ENCODE measurements around the gene PFDN6. TPM values are rescaled to one million over a fixed set of nuclear protein-coding genes. Genes with fewer than 3 reads are reported as not detected.

Gene PFDN6
- total and polyA plus RNA-seq, 10 of the 15 experiments (the other 5 are each of a cell fraction or from before 2014, with no cell fraction given), result 3.1 to 168 (median 82.6) TPM

DNA sequence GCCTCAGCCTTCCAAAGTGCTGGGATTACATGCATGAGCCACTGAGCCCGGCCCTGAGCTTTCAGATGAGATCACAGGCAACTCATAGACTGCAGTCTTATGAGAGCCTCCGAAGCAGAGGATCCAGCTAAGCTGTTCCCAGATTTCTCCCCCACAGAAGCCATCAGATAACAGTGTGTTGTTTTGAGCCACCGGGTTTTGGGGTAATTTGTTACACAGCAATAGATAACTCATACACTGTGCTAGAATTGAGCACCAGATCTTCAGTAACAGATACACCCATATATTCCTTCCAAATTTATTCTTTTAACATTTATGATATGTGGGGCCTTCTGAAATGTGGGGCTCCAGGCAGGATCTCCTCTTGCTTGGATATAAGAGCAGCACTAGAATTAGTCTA lies 47.1 kb downstream of the PFDN6 start:
- ChIA-PET POLR2A (interaction anchor here (0.7 to 1.5 kb wide), 4 partner anchors 11 to 39 kb away, joined by 3 to 4 read pairs (median 4); partner anchors contain the start of gene ZBTB22), RAD21 (ENCODE audit: unreplicated experiment) (interaction anchor here (1.2 to 2.0 kb wide), 2 partner anchors 8 to 65 kb away, joined by 3 to 6 read pairs; partner anchors contain the start of genes RPS18 and VPS52), SMC1A (ENCODE audit: uncharacterized antibody, unreplicated experiment) (interaction anchor here (2.5 kb wide), 1 partner anchor 9 kb away, joined by 17 read pairs; no protein-coding TSS in a partner anchor), CTCF (interaction anchor here (1.1 to 5.6 kb wide), 2 partner anchors 8 to 76 kb away, joined by 3 to 25 read pairs; no protein-coding TSS in a partner anchor)
- Histone ChIP-seq H3K9me3 (replicated peaks; ENCODE audit: control insufficient read depth, insufficient read depth, low read length) (no peaks in the 10 kb centered on the region), H3K4me2 (ENCODE audit: control insufficient read depth, insufficient read depth) (no peak overlapping the region), H3K27me3 (replicated peaks in 1 of 2; ENCODE audit: control insufficient read depth in 2 of 2, insufficient read depth in 2 of 2, low read length in 1 of 2) (no peaks in the 10 kb centered on the region), H3K27ac (ENCODE audit: control insufficient read depth, insufficient read depth) (no peak overlapping the region), H3K79me2 (ENCODE audit: control insufficient read depth, insufficient read depth, low read length) (no peaks in the 10 kb centered on the region), H3K36me3 (ENCODE audit: control insufficient read depth in 2 of 2, insufficient read depth in 2 of 2, low read length in 1 of 2) (no peaks in the 10 kb centered on the region), H3K4me1 (ENCODE audit: control insufficient read depth, insufficient read depth, low read length) (peaks cover 6% of the 10 kb centered on the region; the same call in 1 of the 2 replicates), H3K9ac (ENCODE audit: control insufficient read depth, insufficient read depth, low read length) (no peak overlapping the region), H3K4me3 (no peak overlapping the region), H2AFZ (ENCODE audit: control insufficient read depth, low read depth, low read length) (no peak overlapping the region), H4K20me1 (ENCODE audit: control insufficient read depth, insufficient read depth) (no peaks in the 10 kb centered on the region)
- no peak for DNase-seq (ENCODE audit: low read depth, low spot score)
- no peak for FAIRE-seq
- WGBS (ENCODE audit: insufficient coverage, insufficient replicate concordance, low lambda C conversion rate, missing lambda C conversion rate), result 65% methylated on average over 3 of the region's 3 CpGs
- no peak for TF ChIP-seq PML (IDR thresholded peaks at IDR 0.05; ENCODE audit: low read length)
- TF ChIP-seq CEBPB (IDR thresholded peaks at IDR 0.05; ENCODE audit: borderline replicate concordance in 1 of 2, low read depth in 2 of 2, low read length in 2 of 2), result no peak
- TF ChIP-seq, protein P1, sequence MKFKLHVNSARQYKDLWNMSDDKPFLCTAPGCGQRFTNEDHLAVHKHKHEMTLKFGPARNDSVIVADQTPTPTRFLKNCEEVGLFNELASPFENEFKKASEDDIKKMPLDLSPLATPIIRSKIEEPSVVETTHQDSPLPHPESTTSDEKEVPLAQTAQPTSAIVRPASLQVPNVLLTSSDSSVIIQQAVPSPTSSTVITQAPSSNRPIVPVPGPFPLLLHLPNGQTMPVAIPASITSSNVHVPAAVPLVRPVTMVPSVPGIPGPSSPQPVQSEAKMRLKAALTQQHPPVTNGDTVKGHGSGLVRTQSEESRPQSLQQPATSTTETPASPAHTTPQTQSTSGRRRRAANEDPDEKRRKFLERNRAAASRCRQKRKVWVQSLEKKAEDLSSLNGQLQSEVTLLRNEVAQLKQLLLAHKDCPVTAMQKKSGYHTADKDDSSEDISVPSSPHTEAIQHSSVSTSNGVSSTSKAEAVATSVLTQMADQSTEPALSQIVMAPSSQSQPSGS (IDR thresholded peaks at IDR 0.05; ENCODE audit: low read length), result no peak
- TF ChIP-seq, protein P2, sequence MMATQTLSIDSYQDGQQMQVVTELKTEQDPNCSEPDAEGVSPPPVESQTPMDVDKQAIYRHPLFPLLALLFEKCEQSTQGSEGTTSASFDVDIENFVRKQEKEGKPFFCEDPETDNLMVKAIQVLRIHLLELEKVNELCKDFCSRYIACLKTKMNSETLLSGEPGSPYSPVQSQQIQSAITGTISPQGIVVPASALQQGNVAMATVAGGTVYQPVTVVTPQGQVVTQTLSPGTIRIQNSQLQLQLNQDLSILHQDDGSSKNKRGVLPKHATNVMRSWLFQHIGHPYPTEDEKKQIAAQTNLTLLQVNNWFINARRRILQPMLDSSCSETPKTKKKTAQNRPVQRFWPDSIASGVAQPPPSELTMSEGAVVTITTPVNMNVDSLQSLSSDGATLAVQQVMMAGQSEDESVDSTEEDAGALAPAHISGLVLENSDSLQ (IDR thresholded peaks at IDR 0.05), result no peak
- TF ChIP-seq PAX5 (IDR thresholded peaks at IDR 0.05; ENCODE audit: borderline replicate concordance, low read depth, low read length), result no peak
- TF ChIP-seq ZBED1 (IDR thresholded peaks at IDR 0.05; ENCODE audit: borderline replicate concordance), result no peak
- TF ChIP-seq MTA2 (IDR thresholded peaks at IDR 0.05; ENCODE audit: low read depth), result no peak
- TF ChIP-seq, protein P3, sequence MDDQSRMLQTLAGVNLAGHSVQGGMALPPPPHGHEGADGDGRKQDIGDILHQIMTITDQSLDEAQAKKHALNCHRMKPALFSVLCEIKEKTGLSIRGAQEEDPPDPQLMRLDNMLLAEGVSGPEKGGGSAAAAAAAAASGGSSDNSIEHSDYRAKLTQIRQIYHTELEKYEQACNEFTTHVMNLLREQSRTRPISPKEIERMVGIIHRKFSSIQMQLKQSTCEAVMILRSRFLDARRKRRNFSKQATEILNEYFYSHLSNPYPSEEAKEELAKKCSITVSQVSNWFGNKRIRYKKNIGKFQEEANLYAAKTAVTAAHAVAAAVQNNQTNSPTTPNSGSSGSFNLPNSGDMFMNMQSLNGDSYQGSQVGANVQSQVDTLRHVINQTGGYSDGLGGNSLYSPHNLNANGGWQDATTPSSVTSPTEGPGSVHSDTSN (IDR thresholded peaks at IDR 0.05; ENCODE audit: insufficient replicate concordance, low read depth, low read length), result no peak
- intact Hi-C loops (cut with micrococcal nuclease; ENCODE audit: unreplicated experiment) (no loop called here), in situ Hi-C loops (cut with MboI) (no loop called here)
- no TSS peak for BruUV-seq (replicated peaks)
- no peak for ATAC-seq
